CD4-positive, alpha-beta T cell treated with Interferon alpha-2 for 1 hour (primary cell): ENCODE data around the gene SPATA1.

Source experiments
- DNase-seq, 2 donors: peaks; one replicate each; pipeline ENCODE4 v3.0.0-alpha.2; 2020 to 2022

The SPATA1 gene

DNA sequence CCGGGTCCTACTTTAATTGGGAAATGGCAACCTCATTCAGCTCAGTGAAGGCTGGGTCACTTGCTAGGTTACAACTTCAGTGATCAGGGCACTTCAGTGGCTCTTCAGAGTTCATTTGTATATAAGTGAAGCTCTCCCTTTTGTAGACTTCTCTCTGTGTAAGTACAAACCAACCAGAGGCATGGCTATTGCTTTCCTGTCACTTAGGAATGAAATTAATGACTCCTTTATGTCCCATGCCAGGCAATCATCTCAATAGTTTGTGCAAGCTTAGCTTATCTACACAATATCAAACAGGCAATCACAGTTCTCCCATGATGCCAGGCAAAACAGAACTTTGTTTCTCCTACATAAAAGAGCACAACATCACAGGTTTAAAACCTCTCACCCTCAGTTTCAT, 90.8 kb downstream of the SPATA1 start:
- no peak for DNase-seq

DNA sequence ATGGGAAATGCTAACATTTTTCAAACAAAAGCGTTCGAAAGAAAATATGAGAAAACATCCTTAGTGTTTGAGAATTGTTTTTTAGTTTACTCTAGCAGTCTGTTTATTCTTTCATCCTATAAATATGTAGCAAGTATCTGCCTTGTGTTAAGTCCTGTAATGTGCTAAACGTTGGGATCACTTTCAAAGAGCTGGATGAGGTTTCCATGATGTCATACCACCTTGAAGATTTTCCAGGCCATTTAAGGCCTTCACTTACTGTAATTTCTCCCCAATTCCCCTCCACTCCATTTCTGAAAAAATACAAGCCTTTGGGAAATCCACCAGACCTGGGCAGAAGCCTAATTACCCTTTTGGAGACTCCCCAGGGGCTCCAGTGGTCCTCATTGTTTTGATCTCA, 92.2 kb downstream of the SPATA1 start:
- no peak for DNase-seq

DNA sequence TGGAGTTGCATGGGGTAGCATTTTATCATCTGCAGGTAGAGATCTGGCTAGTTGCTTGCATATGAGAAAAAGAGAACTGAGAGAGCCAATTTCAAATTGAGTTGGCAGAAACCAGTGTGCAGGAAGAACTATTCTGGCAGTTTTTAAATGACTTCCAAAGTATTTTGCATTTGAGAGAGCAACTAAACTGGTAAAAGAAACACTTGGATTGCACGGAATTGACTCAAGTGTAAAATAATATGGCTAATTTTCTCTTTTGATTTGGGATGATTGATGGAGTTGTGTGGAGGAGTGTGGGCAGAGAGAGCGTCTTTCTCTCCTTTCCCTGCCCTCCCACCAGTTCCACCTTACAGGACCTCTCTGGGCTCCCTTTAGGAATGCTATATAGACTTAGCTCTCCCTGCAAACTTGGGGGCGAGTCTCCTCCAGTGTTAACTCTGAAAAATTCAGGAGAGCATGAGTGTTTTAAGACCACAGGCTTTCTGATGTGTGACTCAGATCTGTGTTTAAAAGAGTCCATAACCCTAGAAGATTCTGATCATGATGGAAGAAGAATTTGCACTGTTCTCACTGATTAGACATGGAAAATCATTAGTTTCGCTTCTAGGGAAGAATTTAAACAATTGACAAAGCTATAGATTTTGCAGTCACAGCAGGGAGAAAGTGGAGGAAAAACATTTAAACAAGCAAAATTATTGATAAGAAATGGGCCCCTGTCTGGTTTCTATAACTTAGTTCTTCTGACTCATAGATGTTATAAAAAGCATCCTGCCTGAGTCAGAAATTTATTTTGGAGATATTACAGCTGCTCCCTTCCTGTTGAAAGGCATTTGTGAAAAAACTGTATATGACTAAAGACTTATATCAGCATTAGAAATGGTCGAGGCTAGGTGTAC, 92.9 kb downstream of the SPATA1 start:
- DNase-seq: no peak

DNA sequence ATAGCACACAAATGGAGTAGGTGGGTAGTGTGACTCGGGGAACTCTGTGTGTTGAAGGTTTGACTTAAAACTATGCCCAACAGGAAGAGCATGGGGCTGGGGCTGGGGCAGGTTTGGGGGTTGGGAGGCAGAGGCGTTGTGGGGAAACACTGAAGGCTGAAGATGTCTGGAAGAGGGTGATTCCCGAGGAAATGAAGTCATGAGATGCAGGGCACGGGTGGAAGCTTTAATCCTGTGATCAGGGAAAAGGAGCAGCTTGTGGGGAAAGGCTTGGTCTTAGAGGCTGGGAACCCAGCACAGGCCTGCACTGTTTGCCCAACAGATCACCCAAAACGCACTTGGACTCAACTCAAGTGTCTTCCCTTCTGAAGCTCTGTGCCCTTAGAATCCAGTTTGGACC, 94.6 kb downstream of the SPATA1 start:
- no peak for DNase-seq

DNA sequence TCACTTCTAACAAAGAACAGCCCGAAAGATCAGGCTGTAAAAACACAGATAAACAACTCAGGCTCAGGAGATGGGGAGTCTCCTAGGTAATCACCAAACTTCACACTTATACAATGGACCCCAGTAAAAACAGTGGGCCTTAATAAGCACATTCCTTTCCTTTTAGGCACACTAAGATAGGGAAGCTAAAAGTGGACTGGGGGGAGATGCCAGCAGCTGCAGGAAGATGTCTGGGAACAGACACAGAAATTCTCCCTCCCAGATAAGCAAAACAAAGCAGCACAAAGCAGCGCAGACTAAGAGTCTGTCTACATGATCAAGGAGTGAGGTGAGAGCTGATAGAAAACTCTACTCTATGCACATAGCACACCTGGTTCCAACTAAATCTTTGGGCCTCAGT, 97.0 kb downstream of the SPATA1 start:
- DNase-seq: no peak

DNA sequence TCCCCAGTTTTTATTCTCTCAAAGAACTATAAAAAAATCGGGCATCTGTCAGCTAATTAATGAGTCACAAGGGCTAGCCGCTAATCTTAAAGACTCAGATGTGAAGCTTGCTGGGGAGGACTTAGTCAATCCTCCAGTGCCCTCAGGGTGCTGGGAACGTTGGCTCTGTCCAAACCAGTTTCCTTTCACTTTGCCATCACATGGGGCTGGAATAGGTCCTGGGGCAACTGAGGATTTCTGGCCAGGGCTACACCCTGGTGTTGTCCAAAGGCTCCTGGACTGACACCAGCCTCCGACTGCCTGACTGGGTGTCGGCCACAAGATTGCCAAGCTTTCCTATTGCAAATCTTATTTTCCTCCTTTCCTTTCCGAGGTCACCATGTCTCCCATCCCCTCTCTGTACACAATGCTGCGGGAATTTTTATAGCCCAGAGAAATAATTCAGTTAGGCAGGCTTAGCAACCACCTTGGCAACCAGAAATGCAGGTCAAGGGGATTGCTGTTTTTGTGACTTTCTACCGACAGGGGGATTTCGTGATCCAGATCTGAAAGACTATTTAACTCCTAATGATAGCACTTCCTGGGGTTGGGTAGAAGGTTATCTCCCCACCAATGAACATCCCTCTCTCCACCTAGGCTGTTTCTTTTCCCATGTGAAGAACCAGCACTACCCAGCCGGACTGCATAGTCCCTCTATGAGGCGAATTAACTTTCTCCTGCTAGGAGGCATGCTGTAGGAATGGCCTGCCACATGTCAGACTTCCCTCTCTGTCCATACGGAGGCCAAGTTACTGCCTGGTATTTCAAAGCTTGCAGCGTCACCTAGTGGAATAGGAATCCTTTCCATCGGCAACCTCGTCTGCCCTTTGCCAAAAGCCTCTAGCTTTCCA, 98.0 kb downstream of the SPATA1 start:
- DNase-seq: no peak

DNA sequence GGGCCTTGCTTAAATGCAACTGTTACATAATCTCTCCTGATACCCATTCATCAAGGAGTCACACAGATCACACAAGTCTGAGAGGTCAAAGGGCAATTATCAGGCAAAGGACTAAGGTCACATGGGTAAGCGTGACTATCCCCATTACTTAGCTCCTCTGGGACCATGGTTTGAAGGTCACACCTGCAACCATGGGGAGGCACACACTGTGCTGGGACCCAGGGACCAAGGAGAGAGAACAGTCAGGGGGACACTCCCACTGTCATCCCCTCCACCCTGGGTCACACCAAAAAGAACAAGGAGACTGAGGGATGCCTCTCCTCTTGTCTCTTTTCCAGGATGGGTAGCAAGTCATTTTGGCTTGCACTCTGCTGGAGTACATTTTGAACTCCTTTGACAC, 99.0 kb downstream of the SPATA1 start:
- no peak for DNase-seq

DNA sequence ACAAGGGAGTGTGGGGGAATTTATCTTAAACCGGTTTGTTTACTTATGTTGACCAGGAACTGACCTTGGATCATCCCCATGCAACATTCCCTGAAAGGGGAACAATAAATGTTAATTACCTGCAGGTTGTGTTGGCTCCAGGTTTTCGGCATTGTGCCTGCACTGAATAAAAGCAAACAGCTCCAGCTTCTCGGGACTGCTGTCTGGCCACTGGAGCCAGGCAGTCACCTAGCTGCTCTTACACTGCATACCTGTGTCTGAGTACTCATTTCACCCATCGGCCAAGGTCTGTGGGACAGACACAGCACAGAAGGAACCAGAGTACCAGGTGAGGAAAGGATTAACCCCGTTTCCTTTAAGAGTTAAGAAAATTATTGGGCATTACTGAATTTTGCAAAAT, 100.8 kb downstream of the SPATA1 start:
- no peak for DNase-seq

DNA sequence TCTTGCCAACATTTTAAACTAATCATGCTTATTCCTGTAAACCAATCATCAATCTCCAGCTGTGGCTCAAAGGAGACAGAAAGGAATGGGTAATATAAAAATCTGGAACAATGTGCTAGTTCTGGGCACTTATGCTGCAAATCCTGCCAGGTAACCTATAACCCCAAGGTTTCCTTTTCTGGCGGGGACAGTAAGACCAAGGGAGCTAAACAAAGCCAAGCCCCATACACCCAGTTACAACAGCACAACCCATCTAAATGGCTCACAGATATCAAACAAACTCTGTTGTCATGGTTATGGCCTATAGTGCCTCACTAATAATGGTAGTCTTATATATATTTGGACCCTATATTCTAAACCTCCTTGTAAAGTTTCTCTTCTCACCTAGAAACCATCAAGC, 104.9 kb downstream of the SPATA1 start:
- DNase-seq: no peak

DNA sequence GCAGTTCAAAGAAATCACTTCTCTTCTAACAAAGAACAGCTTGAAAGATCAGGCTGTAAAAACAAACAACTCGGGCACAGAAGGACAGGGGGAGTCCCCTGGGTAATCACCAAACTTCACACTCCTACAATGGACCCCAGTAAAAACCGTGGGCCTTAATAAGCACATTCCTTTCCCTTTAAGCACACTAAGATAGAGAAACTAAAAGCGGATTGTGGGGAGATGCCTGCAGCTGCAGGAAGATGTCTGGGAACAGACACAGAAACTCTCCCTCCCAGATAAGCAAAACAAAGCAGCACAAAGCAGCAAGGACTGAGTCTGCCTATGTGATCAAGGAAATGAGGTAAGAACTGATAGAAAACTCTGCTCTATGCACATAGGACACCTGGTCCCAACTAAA, 105.6 kb downstream of the SPATA1 start:
- DNase-seq: peak in 1 of 2 donors; percentile 30

DNA sequence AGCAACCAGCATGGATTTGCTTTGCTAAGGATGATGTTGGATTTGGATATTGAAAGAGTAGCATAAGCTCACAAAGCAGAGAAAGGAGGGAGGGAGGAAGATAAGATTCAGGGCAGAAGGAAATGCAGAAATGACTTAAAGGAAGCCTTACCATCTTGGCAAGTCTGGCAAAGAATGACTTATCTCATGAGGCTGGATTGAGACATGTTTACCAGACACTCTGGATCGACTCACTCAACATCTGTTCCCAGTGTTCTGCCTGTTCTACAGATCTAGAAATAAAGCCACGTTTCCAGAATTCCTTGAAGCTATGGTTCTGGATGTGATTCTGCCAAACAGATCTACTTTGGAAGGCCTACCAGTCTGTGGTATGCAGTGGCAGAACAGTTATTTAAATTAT, 106.8 kb downstream of the SPATA1 start:
- no peak for DNase-seq

DNA sequence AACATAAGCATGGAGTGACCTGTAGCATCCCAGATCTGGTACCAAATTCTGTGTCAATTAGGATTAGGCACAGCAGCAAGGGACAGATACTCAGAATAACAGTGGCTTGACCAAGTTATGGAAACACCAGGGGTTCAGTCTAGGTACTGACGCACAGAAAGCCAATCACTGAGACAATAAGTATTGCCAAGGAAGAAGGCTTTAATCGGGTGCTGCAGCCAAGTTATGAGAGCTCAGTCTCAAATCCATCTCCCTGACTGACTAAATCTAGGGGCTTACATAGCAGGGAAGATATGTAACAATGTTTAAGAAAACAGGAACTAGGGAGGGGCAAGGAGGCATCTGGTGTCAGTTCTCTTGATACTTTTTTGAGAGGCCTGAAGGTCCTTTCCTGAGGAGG, 107.7 kb downstream of the SPATA1 start:
- DNase-seq: no peak

DNA sequence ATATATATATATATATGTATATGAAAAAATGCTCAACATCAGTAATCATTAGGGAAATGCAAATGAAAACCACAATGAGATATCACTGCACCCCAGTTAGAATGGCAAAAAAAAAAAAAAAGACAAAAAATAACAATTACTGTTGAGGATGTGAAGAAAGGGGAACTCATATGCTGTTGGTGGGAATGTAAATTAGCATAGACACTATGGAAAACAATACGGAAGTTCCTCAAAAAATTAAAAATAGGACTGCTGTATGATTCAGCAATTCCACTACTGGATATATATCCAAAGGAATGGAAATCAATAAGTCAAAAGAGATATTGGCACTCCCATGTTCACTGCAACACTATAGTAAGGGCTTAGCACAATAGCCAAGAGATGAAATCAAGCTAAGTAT, 109.6 kb downstream of the SPATA1 start:
- no peak for DNase-seq
